ENCODE results near the gene CEP85. TPM values are rescaled to one million over a fixed set of nuclear protein-coding genes. Genes with fewer than 3 reads are reported as not detected.
A peak's percentile ranks its signal among the peaks of the same experiment; 100 is the strongest.

Gene CEP85
- total RNA-seq, 5 donors from 2014 or later (not counting 1 experiment from before 2014, with no cell fraction given) = 14.2 to 28.5 (median 20.7) TPM

- Histone ChIP-seq H3K4me3 (ENCODE audit: control insufficient read depth in 1 of 2, extremely low read depth in 1 of 2, low read length in 1 of 2) (no peak overlapping the region), H3K4me1 (ENCODE audit: control insufficient read depth in 1 of 2, extremely low read depth in 1 of 2, insufficient read depth in 2 of 2, low read length in 2 of 2) (peaks cover 72 to 100% of the 10 kb centered on the region in 2 experiments), H3K9me3 (no peaks in the 10 kb centered on the region), H3K27me3 (replicated peaks in 1 of 2; ENCODE audit: control insufficient read depth in 2 of 2, extremely low read depth in 1 of 2, insufficient read depth in 2 of 2, low read length in 1 of 2) (no peaks in the 10 kb centered on the region), H3K27ac (ENCODE audit: low read length) (peak overlapping the region; percentile 91), H3K36me3 (ENCODE audit: control insufficient read depth in 2 of 2, extremely low read depth in 1 of 2, insufficient read depth in 1 of 2, low read length in 1 of 2) (peaks cover 9 to 18% of the 10 kb centered on the region in 2 donors)
- WGBS (ENCODE audit: insufficient coverage) = no CpG with 5 or more reads among the region's 2 CpGs
- DNase-seq (no peak), ATAC-seq (replicated peaks in 1 of 4) (no peak)
- peak overlapping the region; percentile 99 to 100 for H3K27ac Mint-ChIP-seq
- CTCF ChIA-PET = interaction anchor here (0.5 to 3.4 kb wide), 10 partner anchors 11 to 1173 kb away, joined by 3 to 21 read pairs (median 6); partner anchors contain the start of genes CD52 (in 2 of the 2) and UBXN11 (in 1 of the 2)
- no peaks in the 10 kb centered on the region for H3K9me3 Mint-ChIP-seq
- H3K4me1 Mint-ChIP-seq = peaks cover 96 to 99% (median 98%) of the 10 kb centered on the region in 3 donors
- peak overlapping the region in 1 of 3 donors; percentile 94 for H3K4me3 Mint-ChIP-seq
- POLR2A ChIA-PET = interaction anchor here in 1 of 2 donors (0.6 kb wide), 1 partner anchor 17 kb away, joined by 4 read pairs; no protein-coding TSS in a partner anchor
- no peaks in the 10 kb centered on the region for H3K27me3 Mint-ChIP-seq
- H3K36me3 Mint-ChIP-seq = peaks cover 25% of the 10 kb centered on the region
These were observed 52.0 kb downstream of the CEP85 start for GRCh38 chr1:26286064-26286416.

GRCh38 chr1:26287033-26287711 is 53.2 kb downstream of the CEP85 start:
- H3K9me3 Mint-ChIP-seq = no peaks in the 10 kb centered on the region
- ATAC-seq (replicated peaks in 1 of 4) (peak; percentile 61 to 70 (median 64)), DNase-seq (peak; percentile 61 to 88 (median 73))
- peak overlapping the region; percentile 1 to 19 for H3K4me3 ChIP-seq (ENCODE audit: control insufficient read depth in 1 of 2, extremely low read depth in 1 of 2, low read length in 1 of 2)
- ChIA-PET POLR2A (interaction anchor here in 1 of 2 donors (1.1 kb wide), 1 partner anchor 31 kb away, joined by 3 read pairs; the partner anchor contains the start of gene CD52), CTCF (interaction anchor here in 1 of 2 donors (0.6 to 3.2 kb wide), 8 partner anchors 20 to 91 kb away, joined by 3 to 13 read pairs (median 4); partner anchors contain the start of gene UBXN11)
- peak overlapping the region; percentile 91 for H3K27ac ChIP-seq (ENCODE audit: low read length)
- H3K4me3 Mint-ChIP-seq = peak overlapping the region; percentile 62 to 94 (median 68)
- peaks cover 16% of the 10 kb centered on the region for H3K36me3 Mint-ChIP-seq
- H3K4me1 ChIP-seq (ENCODE audit: control insufficient read depth in 1 of 2, extremely low read depth in 1 of 2, insufficient read depth in 2 of 2, low read length in 2 of 2) = peaks cover 75 to 100% of the 10 kb centered on the region in 2 experiments
- H3K27me3 ChIP-seq (replicated peaks in 1 of 2; ENCODE audit: control insufficient read depth in 2 of 2, extremely low read depth in 1 of 2, insufficient read depth in 2 of 2, low read length in 1 of 2) = no peaks in the 10 kb centered on the region
- H3K27me3 Mint-ChIP-seq = no peaks in the 10 kb centered on the region
- WGBS (ENCODE audit: insufficient coverage) = 6% methylated on average over 5 of the region's 8 CpGs
- peak overlapping the region; percentile 99 to 100 for H3K27ac Mint-ChIP-seq
- H3K4me1 Mint-ChIP-seq = peaks cover 98 to 99% (median 99%) of the 10 kb centered on the region in 3 donors
- H3K36me3 ChIP-seq (ENCODE audit: control insufficient read depth in 2 of 2, extremely low read depth in 1 of 2, insufficient read depth in 1 of 2, low read length in 1 of 2) = peaks cover 9 to 10% of the 10 kb centered on the region in 2 donors
- H3K9me3 ChIP-seq = no peaks in the 10 kb centered on the region

GRCh38 chr1:26287811-26288210 is 53.8 kb downstream of the CEP85 start:
- peaks cover 6 to 7% of the 10 kb centered on the region in 2 donors for H3K36me3 ChIP-seq (ENCODE audit: control insufficient read depth in 2 of 2, extremely low read depth in 1 of 2, insufficient read depth in 1 of 2, low read length in 1 of 2)

GRCh38 chr1:26288311-26288941 is 54.4 kb downstream of the CEP85 start:
- H3K9me3 Mint-ChIP-seq = no peaks in the 10 kb centered on the region
- Histone ChIP-seq H3K4me3 (ENCODE audit: control insufficient read depth in 1 of 2, extremely low read depth in 1 of 2, low read length in 1 of 2) (no peak overlapping the region), H3K4me1 (ENCODE audit: control insufficient read depth in 1 of 2, extremely low read depth in 1 of 2, insufficient read depth in 2 of 2, low read length in 2 of 2) (peaks cover 72 to 99% of the 10 kb centered on the region in 2 experiments), H3K27ac (ENCODE audit: low read length) (peak overlapping the region; percentile 91), H3K9me3 (no peaks in the 10 kb centered on the region), H3K27me3 (replicated peaks in 1 of 2; ENCODE audit: control insufficient read depth in 2 of 2, extremely low read depth in 1 of 2, insufficient read depth in 2 of 2, low read length in 1 of 2) (no peaks in the 10 kb centered on the region), H3K36me3 (ENCODE audit: control insufficient read depth in 2 of 2, extremely low read depth in 1 of 2, insufficient read depth in 1 of 2, low read length in 1 of 2) (peaks cover 2 to 3% of the 10 kb centered on the region in 2 donors)
- peak in 2 of 4 experiments; percentile 12 to 17 for ATAC-seq (replicated peaks in 1 of 4)
- no peaks in the 10 kb centered on the region for H3K27me3 Mint-ChIP-seq
- ChIA-PET POLR2A (interaction anchor here in 1 of 2 donors (1.4 kb wide), 1 partner anchor 30 kb away, joined by 4 read pairs; no protein-coding TSS in a partner anchor), CTCF (interaction anchor here (0.6 to 2.7 kb wide), 12 partner anchors 9 to 1510 kb away, joined by 3 to 13 read pairs (median 4); partner anchors contain the start of genes CD52 (in 1 of the 2) and SH3BGRL3 (in 1 of the 2))
- peak overlapping the region; percentile 99 to 100 for H3K27ac Mint-ChIP-seq
- peak overlapping the region; percentile 62 to 94 (median 68) for H3K4me3 Mint-ChIP-seq
- WGBS (ENCODE audit: insufficient coverage) = 14% methylated on average over 5 of the region's 5 CpGs
- peaks cover 5% of the 10 kb centered on the region for H3K36me3 Mint-ChIP-seq
- peaks cover 92 to 96% (median 96%) of the 10 kb centered on the region in 3 donors for H3K4me1 Mint-ChIP-seq
- peak in 11 of 35 experiments; percentile 18 to 67 (median 28) for DNase-seq

More at GRCh38 chr1:26287811-26288210, 53.8 kb downstream of the CEP85 start:
- ATAC-seq (replicated peaks in 1 of 4) (no peak), DNase-seq (no peak)
- peaks cover 11% of the 10 kb centered on the region for H3K36me3 Mint-ChIP-seq
- Histone ChIP-seq H3K27me3 (replicated peaks in 1 of 2; ENCODE audit: control insufficient read depth in 2 of 2, extremely low read depth in 1 of 2, insufficient read depth in 2 of 2, low read length in 1 of 2) (no peaks in the 10 kb centered on the region), H3K4me1 (ENCODE audit: control insufficient read depth in 1 of 2, extremely low read depth in 1 of 2, insufficient read depth in 2 of 2, low read length in 2 of 2) (peaks cover 75 to 100% of the 10 kb centered on the region in 2 experiments), H3K9me3 (no peaks in the 10 kb centered on the region), H3K27ac (ENCODE audit: low read length) (peak overlapping the region; percentile 91), H3K4me3 (ENCODE audit: control insufficient read depth in 1 of 2, extremely low read depth in 1 of 2, low read length in 1 of 2) (peak overlapping the region in 1 of 2 donors; percentile 1)
- POLR2A ChIA-PET = no interaction called here
- no CpG with 5 or more reads among the region's 5 CpGs for WGBS (ENCODE audit: insufficient coverage)
- peak overlapping the region; percentile 99 to 100 for H3K27ac Mint-ChIP-seq
- no peaks in the 10 kb centered on the region for H3K9me3 Mint-ChIP-seq
- CTCF ChIA-PET = interaction anchor here in 1 of 2 donors (1.1 to 2.7 kb wide), 5 partner anchors 8 to 90 kb away, joined by 3 to 13 read pairs (median 9); partner anchors contain the start of gene SH3BGRL3
- H3K4me3 Mint-ChIP-seq = peak overlapping the region; percentile 62 to 94 (median 68)
- peaks cover 94 to 100% (median 98%) of the 10 kb centered on the region in 3 donors for H3K4me1 Mint-ChIP-seq
- no peaks in the 10 kb centered on the region for H3K27me3 Mint-ChIP-seq

GRCh38 chr1:26289158-26290059 is 55.4 kb downstream of the CEP85 start:
- peaks cover 3% of the 10 kb centered on the region for H3K36me3 Mint-ChIP-seq
- Histone ChIP-seq H3K4me1 (ENCODE audit: control insufficient read depth in 1 of 2, extremely low read depth in 1 of 2, insufficient read depth in 2 of 2, low read length in 2 of 2) (peaks cover 67 to 89% of the 10 kb centered on the region in 2 experiments), H3K9me3 (no peaks in the 10 kb centered on the region), H3K27me3 (replicated peaks in 1 of 2; ENCODE audit: control insufficient read depth in 2 of 2, extremely low read depth in 1 of 2, insufficient read depth in 2 of 2, low read length in 1 of 2) (no peaks in the 10 kb centered on the region), H3K4me3 (ENCODE audit: control insufficient read depth in 1 of 2, extremely low read depth in 1 of 2, low read length in 1 of 2) (no peak overlapping the region), H3K36me3 (ENCODE audit: control insufficient read depth in 2 of 2, extremely low read depth in 1 of 2, insufficient read depth in 1 of 2, low read length in 1 of 2) (no peaks in the 10 kb centered on the region), H3K27ac (ENCODE audit: low read length) (peak overlapping the region; percentile 91)
- H3K4me1 Mint-ChIP-seq = peaks cover 85 to 90% (median 86%) of the 10 kb centered on the region in 3 donors
- CTCF ChIA-PET = interaction anchor here (0.6 to 2.7 kb wide), 12 partner anchors 8 to 120 kb away, joined by 3 to 13 read pairs (median 4); partner anchors contain the start of genes CD52 (in 1 of the 2), SH3BGRL3 (in 1 of the 2) and ZNF593 (in 1 of the 2)
- peak overlapping the region; percentile 99 to 100 for H3K27ac Mint-ChIP-seq
- H3K27me3 Mint-ChIP-seq = no peaks in the 10 kb centered on the region
- H3K9me3 Mint-ChIP-seq = no peaks in the 10 kb centered on the region
- H3K4me3 Mint-ChIP-seq = peak overlapping the region; percentile 34 to 94 (median 58)
- ATAC-seq (replicated peaks in 1 of 4) (peak in 3 of 4 experiments; percentile 6 to 10 (median 8)), DNase-seq (peak in 11 of 35 experiments; percentile 14 to 64 (median 30))
- POLR2A ChIA-PET = interaction anchor here (0.9 to 1.4 kb wide), 2 partner anchors 10 to 29 kb away, joined by 3 to 4 read pairs; no protein-coding TSS in a partner anchor
- 32% methylated on average over 16 of the region's 21 CpGs for WGBS (ENCODE audit: insufficient coverage)

Measured in T-cell (primary cell).